ELF-1 (cell line): Measurements from ENCODE around the gene TMEM181.
"Not testable (repeated sequence)": the region's sequence is repeated elsewhere in the genome, so short reads cannot be mapped to it uniquely, and the experiment has no call there.

ENCODE experiments used
- DNase-seq: peaks from one replicate; pipeline ENCODE4 v3.0.0-alpha.2; 2016; ENCODE audit warnings: low read depth, low spot score

Gene TMEM181

DNA sequence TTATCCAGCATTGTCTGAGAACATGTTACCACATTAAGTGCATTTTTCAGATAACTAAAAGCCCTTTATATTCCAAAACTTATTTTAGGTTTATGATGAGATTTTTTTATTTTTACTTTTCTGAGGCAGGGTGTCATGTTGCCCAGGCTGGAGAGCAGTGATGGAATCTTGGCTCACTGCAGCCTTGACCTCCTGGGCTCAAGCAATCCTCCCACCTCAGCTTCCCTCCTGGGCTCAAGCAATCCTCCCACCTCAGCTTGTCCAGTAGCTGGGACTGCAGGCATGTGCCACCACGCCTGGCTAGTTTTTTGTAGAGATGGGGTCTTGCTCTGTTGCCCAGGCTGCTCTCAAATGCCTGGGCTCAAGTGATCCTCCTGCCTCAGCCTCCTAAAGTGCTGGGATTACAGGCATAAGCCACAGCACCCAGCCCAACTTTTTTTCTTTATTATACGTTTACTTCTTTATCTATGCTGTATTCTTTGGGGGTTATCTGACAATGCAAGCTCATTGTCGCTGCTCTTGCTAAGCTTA, 78.5 kb downstream of the TMEM181 start:
- DNase-seq = no peak

GRCh38 chr6:158639056-158639455, 79.2 kb downstream of the TMEM181 start:
- DNase-seq = no peak

DNA sequence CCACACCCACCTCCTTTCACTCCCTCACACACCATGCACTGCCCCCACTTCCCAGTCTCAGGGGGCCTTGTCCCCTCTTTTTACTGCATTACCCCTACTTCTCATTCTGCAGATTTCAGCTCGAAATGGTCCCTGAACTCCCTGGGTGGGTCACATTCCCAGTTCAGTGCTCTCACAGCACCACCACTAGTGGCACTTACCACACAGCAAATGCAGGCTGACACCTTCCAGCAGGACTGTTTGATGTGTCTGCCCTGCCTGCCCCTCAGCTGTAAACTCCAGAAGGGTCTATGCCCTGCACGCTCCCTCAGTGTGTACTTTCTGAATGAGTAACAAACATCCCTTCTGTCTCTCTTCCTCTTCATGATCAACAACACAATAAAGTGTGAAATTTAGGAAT, 80.6 kb downstream of the TMEM181 start:
- DNase-seq = no peak

DNA sequence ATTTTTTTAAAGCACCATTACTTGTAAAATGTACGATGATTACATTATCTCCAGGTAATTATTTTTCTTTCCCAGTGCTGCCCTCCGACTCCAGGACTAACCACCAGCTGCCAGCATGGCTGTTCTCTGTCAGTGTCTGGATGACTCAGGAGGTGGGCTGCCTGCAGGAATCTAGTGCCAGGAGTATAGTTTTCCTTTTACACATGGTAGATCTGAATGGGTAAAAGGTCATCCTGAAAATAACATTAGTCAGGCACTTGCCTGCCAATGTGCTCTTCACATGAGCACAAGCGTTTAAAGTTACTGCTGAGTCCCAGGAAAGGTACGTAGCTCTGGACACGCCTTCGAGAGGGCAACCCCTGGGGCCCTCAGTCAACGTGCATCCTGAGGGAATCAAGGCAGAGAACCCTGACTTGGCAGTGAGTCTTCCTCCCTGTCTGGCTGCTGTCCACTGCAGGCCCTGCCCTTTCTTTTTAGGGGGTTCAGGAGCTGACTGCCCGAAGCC, 82.3 kb downstream of the TMEM181 start:
- no peak for DNase-seq

GRCh38 chr6:158643836-158644230, 83.9 kb downstream of the TMEM181 start:
- DNase-seq = no peak

DNA sequence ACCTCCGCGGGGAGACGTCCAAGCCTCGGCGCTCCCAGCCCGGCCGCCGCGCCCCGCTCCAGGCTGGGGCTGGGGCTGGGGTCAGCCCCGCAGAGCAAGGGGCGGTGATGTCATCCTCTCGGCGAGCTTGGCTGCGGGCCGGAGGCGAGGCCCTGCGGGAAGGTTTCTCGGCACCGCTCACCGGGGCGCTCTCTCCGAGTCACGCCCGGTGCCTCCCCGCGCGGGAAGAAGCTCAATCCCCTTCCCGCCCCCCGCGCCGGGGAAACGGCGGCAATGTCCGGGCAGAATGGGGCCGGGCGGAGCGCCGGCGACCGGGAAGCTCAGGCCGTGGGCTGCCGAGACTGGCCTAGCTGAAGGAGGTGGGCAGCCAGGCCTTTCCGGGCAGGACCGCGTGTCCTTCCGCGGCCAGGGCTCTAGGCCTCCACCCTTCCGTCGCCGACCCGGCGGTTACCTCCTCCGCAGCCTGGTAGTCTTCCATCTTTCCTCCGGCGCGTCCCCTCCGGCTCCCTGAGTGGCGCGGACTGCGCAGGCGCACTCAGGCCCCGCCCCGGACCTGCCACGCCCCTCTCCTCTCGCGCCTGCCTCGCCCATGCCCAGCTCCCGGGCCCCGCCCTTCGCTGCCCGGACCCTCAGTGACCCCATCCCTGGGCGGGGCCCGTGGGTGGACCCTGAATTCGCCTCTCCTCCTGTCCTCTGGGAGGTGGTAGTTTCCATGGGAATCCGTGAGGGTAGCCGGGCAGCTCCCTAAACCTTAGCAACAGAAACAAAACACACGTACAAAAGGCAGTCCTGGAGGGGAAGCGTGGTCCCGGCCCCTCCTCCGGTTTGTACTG, 84.6 kb downstream of the TMEM181 start, which contains the start of gene DYNLT1:
DYNLT1 (minus strand) TSS at position 513 of the 833 bp plus-strand sequence; CDS start at position 478, 35 bp downstream.
- peak; percentile 97 for DNase-seq

GRCh38 chr6:158645064-158646022, 85.5 kb downstream of the TMEM181 start:
- DNase-seq = no peak

DNA sequence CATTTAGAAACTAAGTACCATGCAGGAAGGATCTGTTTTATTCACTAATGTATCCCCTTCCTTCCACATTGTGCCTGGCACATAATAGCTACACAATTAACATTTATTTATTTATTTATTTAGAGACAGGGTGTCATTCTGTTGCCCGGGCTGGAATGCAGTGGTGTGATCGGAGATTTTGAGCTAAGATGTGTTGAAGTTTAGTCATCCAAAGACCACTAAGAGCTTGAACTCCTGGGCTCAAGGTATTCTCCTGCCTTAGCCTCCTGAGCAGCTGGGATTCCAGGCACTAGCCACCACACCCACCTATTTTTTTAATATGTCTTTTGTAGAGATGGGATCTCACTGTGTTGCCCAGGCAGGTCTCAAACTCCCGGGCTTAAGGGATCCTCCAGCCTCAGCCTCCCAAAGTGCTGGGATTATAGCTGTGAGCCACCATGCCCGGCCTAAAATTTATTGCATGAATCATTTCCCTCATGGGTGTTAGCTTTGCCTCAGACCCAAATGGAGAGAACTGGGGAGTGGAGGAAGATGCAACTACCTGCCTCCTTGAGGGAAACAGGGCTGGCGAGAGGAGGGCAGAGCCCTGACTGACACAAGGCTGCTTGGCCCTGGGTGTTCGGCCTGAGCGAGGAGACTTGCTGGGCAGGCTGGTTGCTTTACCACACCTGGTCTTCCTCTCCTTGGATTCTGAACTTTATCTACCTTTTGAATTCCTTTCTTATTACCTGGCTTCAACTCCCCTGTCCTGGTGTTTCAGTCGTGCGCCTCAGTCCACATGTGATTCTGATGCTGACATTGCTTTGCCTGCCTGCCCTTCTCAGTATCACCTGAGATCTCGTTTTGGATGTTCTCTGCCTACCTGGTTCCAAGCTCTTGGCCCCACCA, 86.4 kb downstream of the TMEM181 start:
- DNase-seq = no peak

DNA sequence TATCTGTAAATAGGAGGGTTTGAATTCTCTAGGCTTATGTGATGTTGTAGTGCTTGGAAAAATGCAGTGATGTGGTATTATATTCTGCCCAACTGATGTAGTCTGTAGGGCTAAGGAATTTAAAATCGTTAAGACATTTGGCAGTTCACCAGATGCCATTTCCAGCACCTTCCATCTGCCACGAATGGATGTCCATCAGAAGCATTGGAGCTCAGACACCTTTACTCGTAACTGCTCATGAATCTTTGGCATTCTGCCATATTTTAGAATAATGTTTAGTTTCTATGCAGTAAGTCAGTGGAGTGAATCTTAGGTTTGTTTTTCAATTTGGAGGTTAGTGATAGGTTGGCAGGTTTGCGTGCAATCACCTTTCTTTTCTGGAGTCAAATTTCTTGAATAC, 87.6 kb downstream of the TMEM181 start:
- no peak for DNase-seq

- DNase-seq = no peak
Observed at GRCh38 chr6:158648682-158649131, 88.8 kb downstream of the TMEM181 start.

- DNase-seq = no peak
Observed at GRCh38 chr6:158649289-158650143, 89.6 kb downstream of the TMEM181 start, which contains the start of gene SYTL3. TSS of gene SYTL3 (plus strand) at chr6:158650054. CDS start at chr6:158663269, 13,215 bp downstream.

DNA sequence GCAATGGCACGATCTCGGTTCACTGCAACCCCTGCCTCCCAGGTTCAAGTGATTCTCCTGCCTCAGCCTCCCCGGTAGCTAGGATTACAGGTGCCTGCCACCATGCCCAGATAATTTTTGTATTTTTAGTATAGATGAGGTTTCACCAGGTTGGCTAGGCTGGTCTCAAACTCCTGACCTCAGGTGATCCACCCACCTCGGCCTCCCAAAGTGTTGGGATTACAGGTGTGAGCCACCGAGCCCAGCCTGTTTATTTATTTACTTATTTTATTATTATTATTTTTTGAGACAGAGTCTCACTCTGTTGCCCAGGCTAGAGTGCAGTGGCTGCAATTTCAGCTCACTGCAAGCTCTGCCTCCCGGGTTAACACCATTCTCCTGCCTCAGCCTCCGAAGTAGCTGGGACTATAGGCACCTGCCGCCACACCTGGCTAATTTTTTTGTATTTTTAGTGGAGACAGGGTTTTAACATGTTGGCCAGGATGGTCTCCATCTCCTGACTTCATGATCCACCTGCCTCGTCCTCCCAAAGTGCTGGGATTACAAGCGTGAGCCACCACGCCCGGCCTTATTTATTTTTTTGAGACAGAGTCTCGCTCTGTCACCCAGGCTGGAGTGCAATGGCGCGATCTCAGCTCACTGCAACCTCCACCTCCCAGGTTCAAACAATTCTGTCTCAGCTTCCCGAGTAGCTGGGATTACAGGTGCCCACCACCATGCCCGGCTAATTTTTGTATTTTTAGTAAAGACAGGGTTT, 92.3 kb downstream of the TMEM181 start:
- not testable (repeated sequence) for DNase-seq

GRCh38 chr6:158653577-158654354, 93.9 kb downstream of the TMEM181 start:
- no peak for DNase-seq

- no peak for DNase-seq
Observed at GRCh38 chr6:158654498-158654897, 94.6 kb downstream of the TMEM181 start.

- no peak for DNase-seq
Observed at GRCh38 chr6:158654960-158655489, 95.1 kb downstream of the TMEM181 start.

- no peak for DNase-seq
Observed at GRCh38 chr6:158655569-158656450, 95.9 kb downstream of the TMEM181 start.

GRCh38 chr6:158656986-158657385, 97.1 kb downstream of the TMEM181 start:
- DNase-seq = not testable (repeated sequence)
